HG03378 (cell line): Measurements from ENCODE around the gene ECI1.
A peak's percentile ranks its signal among the peaks of the same experiment; 100 is the strongest.
"Not testable (repeated sequence)": the region's sequence is repeated elsewhere in the genome, so short reads cannot be mapped to it uniquely, and the experiment has no call there.

Experiments
- ATAC-seq: cut with Tn5 transposase; IDR thresholded peaks from one replicate; pipeline ENCODE4 v1.9.1; 2021; ENCODE audit warnings: mild to moderate bottlenecking, moderate library complexity; ENCODE audit not compliant: unreplicated experiment

ECI1 gene

GRCh38 chr16:2212362-2213324, 38.7 kb downstream of the ECI1 start:
- no peak for ATAC-seq

GRCh38 chr16:2211923-2212347, 39.5 kb downstream of the ECI1 start:
- no peak for ATAC-seq

DNA sequence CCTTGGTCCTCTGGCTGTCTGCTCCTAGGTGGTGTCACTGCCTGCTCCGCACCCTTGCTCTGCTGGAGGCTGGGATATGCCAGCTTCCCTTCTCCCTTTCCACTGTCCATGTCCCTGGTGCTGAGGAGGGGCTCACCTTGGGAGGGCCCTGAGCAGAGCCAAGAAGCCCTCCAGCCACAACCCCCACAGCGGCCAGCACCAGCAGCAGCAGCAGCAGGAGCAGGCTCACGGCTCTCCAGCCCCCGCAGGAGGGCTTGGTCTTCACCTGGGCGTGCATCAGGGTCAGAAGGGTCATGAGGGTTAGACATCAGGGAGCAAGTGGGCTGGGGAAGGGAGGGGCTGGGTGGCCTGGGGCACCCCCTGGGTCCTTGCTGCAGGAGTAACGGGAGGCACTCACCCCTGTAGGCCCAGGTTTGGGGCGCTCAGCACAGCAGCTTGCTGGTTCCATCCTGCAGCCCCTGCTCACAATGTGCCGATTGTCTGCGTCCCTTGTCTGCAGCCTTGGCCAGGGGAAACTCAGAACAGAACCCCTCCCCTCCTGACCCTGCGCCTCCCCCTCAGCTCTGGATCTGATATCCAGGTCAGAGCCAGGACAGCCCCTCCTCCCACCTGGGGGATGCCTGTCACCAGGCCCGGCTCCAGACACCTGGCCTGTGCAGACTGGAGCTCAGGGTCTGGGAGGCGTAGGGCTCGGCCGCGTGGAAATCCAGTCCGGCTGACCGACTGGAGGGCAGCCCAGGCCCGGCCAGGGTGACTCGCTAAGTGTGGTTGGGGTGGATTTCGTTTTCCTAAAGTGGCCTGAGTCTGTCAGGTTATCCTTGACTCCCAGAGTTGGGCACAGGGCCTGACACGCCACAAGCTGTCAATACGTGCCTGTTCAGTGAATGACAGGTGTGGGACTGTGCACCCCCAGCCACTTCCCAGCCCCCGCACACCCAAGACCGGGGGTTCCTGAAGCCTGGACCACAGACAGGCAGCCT, 40.7 kb downstream of the ECI1 start, which contains the start of gene BRICD5:
TSS of gene BRICD5 (minus strand) at position 478 of the 980 bp plus-strand sequence. CDS start at position 448, 30 bp downstream.
- no peak for ATAC-seq

DNA sequence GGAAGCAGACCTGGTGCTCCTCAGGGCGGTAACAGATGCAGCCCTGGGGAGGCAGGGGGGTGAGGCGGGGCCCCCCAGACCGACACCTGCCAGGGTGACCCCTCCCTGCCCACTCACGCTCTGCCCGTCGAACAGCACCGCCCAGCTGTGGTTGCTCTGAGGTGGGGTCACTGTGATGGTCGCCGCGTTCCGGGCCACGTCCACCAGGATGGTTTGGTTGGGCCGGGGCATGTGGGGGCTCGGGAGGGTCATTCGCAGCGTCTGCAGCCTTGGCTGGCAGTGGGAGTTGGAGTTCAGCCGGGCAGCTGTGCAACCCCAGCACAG, 41.4 kb downstream of the ECI1 start:
- ATAC-seq = no peak

DNA sequence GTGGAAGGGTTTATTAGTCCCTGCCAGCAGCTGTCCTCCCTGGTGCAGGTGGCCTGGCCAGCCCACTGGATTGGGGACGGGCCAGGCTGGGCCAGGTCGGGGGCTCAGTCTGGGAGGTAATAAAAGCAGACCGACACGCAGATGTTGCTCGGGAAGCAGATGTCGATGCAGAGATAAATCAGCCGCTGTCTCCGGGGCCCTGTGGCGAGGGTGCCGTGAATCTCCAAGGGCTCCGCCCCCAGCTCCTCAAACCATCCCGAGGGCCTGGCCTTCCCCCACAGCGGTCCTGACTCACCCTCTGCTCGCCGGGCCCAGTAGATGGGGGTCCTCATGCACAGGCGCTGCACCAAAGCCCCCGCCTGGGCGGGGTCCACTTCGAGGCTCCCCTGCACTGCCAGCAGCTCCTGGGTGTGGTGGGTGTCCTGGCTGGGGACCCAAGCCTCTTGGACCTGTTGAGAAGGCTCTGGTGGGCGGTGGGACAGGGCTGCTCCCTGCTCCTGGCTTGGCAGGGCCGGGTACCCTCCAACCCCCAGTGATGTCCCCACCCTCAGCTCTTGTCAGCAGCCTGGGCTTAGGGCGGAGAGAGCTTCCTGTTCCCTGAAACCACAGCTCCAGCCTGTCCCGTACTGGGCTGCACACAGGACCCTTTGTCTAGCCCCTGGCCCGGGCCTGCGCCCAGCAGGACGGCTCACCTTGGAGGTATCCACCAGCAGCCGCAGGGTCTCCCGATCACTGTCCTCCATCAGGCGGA, 42.0 kb downstream of the ECI1 start:
- no peak for ATAC-seq

- ATAC-seq = no peak
Observed at GRCh38 chr16:2208772-2209171, 42.6 kb downstream of the ECI1 start.

DNA sequence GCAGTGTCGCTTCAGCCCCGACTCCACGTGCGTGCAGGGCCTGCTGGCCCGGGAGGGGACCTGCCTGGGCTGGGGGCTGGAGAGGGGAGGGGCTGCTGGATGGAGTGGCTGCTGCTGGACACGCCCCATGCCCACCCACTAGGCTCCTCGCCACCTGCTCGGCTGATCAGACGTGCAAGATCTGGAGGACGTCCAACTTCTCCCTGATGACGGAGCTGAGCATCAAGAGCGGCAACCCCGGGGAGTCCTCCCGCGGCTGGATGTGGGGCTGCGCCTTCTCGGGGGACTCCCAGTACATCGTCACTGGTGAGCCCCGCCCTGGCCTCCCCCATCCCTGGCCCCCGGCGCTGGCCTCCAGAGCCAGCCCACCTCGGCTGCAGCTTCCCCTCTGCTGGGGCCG, 43.1 kb downstream of the ECI1 start:
- no peak for ATAC-seq

DNA sequence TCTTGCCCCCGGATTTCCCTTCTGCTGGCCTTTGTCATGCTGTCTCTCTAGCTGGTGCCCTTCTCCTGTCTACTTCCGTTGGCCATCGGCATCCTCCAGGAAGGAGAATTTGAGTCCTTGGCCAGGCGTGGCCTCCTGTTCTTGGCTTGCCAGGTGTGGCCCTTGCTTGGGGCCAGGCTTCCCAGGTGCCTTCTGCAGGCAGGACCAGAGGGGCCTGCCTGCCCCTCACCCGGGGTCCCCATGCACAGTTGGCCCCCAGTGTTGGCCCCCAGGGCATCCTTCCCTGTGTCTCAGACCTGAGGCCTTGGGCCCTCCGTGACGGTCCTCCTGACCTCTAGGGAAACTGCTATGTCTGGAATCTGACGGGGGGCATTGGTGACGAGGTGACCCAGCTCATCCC, 43.5 kb downstream of the ECI1 start:
- ATAC-seq = no peak

DNA sequence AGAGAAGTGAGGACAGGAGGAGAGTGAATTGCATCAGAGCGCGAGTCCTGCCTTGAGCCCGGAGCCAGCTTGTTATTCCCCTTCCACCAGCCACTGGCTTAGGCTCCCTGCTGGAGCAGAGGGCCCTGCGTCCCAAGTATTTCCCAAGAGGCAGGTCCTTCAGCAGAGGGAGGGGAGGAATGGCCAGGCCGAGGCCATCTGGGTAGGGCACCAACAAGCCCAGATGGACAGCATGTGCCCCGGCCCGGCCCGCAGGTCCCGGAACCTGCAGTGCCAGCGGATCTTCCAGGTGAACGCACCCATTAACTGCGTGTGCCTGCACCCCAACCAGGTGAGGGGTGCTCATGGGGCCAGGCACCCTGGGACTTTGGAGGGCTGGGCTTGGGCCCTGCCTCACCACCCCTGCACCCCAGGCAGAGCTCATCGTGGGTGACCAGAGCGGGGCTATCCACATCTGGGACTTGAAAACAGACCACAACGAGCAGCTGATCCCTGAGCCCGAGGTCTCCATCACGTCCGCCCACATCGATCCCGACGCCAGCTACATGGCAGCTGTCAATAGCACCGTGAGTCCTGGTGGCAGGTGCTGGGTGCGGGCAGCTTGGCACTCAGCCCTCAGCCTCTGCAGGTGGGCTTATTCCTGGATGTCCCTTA, 44.5 kb downstream of the ECI1 start:
- no peak for ATAC-seq

DNA sequence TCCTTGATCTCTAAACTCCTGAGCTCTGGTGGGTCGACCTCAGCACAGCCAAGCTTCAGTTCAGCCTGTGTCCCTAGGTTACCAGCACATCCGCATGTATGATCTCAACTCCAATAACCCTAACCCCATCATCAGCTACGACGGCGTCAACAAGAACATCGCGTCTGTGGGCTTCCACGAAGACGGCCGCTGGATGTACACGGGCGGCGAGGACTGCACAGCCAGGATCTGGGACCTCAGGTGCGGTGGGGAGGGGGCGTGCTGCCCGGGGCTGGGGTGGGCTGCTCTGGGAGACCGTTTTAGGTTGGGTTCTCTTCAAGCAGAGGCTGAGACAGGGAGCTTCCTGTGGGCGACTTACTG, 45.0 kb downstream of the ECI1 start:
- no peak for ATAC-seq

DNA sequence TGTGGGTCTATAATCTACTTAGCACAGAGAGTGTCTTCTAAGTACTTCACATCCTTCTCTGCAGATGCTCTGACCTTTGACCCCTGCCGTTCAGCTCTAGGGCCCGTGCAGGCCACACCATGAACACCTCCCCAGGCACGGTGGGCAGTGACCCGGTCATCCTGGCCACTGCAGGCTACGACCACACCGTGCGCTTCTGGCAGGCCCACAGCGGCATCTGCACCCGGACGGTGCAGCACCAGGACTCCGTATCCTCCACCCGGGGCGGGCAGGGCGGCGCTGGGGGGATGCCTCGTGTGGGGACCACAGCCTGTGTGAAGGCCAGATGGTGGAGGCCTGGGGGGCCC, 45.4 kb downstream of the ECI1 start:
- peak; percentile 25 for ATAC-seq

GRCh38 chr16:2205104-2205966, 46.1 kb downstream of the ECI1 start, which contains the start of gene MLST8:
Gene MLST8 (plus strand): TSS chr16:2205454. CDS start chr16:2206086, 632 bp downstream.
- ATAC-seq = peak; percentile 57

GRCh38 chr16:2204416-2205103, 46.8 kb downstream of the ECI1 start:
- no peak for ATAC-seq

- ATAC-seq = not testable (repeated sequence)
Observed at GRCh38 chr16:2203119-2203688, 48.2 kb downstream of the ECI1 start.

- no peak for ATAC-seq
Observed at GRCh38 chr16:2200313-2200712, 51.1 kb downstream of the ECI1 start.

DNA sequence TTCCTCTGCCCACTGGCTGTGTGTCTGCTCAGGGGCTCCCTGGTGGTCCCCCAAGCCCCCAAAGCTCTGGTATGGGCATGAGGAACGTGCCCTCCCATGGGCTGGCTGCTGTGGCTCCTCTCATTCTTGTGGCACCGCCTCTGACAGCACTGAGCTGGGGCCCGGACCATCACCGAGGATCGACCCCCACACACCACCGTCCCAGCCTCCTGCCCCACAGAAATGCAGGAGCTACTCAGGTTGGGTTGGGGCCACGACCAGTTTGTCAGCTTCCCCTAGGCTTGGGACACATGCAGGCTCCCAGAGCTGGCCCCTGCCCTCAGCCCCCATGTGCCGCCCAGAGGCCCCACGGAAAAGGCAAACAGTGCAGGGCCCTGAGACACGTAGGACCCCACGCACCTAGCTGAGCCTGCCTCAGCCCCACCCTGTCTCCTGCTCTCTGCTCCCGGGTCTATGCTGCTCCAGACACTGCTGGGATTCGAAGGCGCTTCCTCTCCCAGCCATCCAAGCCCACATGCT, 51.7 kb downstream of the ECI1 start:
- no peak for ATAC-seq

DNA sequence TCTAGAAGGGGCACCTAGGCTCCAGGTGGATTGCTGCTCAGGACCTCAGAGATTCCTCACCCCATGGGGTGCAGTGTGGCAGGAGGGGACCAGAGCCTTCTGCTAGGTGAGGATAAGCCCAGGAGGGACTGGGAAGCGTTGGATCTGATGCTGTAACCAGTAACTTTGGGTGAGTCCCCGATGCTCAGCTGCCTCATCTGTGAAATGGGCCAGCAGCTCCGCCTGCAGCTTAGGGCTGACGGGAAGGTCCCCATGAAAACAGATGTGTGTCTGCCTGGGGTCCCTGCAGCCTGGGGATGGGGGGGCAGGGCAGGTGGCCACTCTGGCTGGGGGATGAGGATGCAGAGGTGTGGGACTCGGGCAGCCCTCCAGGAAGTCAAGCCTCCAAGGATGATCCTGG, 52.3 kb downstream of the ECI1 start:
- no peak for ATAC-seq

DNA sequence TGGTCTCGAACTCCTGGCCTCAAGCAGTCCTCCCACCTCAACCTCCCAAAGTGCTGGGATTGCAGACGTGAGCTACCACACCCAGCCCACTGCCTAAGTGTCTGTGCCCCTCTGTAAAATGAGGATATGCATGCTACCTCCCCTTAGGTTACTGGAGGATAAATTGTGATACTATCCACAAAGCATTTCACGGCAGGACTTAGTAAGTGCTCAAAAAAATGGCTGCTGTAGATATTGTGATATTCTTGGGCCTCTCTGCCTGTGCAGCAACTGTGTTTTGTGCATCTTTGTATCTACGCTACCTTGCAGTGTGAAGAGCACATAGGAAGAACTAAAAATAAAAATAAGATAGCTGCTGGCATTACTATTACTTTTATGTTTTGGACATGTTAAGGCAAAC, 53.1 kb downstream of the ECI1 start:
- ATAC-seq = no peak
